NB4 (cell line): ENCODE data around the gene ARRB2.

ENCODE experiments used
- CTCF ChIP-seq: IDR thresholded peaks from one replicate; pipeline ENCODE4 v1.5.1; 2012; ENCODE audit warnings: low read depth, low read length
- MYC ChIP-seq: IDR thresholded peaks from 2 replicates; pipeline ENCODE4 v1.6.1; 2011; ENCODE audit warnings: low read depth, low read length
- POLR2A ChIP-seq: IDR thresholded peaks from 2 replicates; pipeline ENCODE4 v1.6.1; 2011; ENCODE audit warnings: mild to moderate bottlenecking; ENCODE audit not compliant: insufficient read length; ENCODE audit errors: extremely low read depth

GRCh38 chr17:4742629-4743028 lies 32.2 kb downstream of the ARRB2 start:
- TF ChIP-seq MYC (no peak), POLR2A (no peak), CTCF (no peak)
